ENCODE data around the gene SCN2B.

DNA sequence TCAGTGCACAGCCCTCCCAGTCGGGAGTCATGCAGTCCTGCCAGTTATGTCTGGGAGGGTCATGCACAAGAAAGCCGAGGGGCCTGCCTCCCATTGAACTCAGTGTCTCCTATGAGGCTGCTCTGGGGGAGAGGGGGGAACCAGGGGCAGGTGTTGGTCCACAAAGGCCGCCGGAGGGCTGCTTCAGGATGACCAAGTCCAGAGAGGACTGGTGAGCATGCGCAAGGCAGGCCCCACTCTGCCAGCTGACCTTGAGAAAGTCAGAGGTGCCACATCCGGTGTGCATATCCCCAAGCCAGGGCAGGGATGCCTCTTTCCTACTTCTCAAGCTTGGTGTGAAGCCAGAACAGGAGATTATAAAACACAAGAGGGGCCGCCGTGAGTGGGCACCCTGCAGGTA, 28.2 kb downstream of the SCN2B start:
- TF ChIP-seq, protein P1, sequence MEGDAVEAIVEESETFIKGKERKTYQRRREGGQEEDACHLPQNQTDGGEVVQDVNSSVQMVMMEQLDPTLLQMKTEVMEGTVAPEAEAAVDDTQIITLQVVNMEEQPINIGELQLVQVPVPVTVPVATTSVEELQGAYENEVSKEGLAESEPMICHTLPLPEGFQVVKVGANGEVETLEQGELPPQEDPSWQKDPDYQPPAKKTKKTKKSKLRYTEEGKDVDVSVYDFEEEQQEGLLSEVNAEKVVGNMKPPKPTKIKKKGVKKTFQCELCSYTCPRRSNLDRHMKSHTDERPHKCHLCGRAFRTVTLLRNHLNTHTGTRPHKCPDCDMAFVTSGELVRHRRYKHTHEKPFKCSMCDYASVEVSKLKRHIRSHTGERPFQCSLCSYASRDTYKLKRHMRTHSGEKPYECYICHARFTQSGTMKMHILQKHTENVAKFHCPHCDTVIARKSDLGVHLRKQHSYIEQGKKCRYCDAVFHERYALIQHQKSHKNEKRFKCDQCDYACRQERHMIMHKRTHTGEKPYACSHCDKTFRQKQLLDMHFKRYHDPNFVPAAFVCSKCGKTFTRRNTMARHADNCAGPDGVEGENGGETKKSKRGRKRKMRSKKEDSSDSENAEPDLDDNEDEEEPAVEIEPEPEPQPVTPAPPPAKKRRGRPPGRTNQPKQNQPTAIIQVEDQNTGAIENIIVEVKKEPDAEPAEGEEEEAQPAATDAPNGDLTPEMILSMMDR (IDR thresholded peaks at IDR 0.05) = no peak
- TF ChIP-seq POLR2A (IDR thresholded peaks at IDR 0.05) = no peak
